Stimulated activated CD4-positive, alpha-beta T cell treated with anti-CD3 and anti-CD28 coated beads, TNF-alpha, amount 100 ng/mL, for 4 hours (primary cell): ENCODE measurements around the gene ANKRD1.
"Not testable (repeated sequence)": the region's sequence is repeated elsewhere in the genome, so short reads cannot be mapped to it uniquely, and the experiment has no call there.

Experiments
- DNase-seq, 3 experiments: peaks; one replicate each; pipeline ENCODE4 v3.0.0-alpha.2; 2020; ENCODE audit warnings: low read depth in 3 of 3

Gene ANKRD1

DNA sequence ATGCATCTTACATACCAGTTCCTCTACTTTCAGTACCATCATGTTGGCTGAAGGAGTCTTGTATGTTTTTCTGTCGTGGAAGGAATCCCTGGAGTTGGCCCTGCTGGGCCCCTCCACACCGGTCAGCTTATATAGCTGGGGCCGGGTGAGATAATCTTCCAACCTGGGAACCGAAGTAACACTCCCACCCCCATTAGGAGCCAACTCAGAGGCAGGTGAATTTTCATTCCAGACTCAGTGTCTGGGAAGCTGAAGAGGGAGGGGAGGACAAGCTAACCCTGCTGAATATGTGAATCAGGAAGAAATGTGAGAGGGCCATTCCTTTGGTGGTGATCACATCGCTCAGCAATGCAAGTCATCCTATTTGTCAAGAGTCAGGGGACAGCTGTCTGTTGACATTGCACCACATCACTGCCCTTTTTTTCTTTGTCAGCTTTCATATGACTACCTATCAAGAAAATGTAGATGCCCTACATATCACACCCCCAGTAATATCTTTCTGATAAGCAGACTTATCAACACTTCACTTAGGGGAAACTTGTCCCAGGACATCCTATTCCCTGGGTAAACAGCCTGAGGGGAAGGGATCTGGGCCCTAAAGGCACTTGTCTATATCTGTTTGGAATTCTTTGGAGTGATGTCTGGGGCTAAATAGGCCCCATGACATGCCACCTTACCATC lies at the start of gene ANKRD1:
TSS of gene ANKRD1 (minus strand) at position 102 of the 681 bp plus-strand sequence. CDS start at position 42, 60 bp downstream.
- no peak for DNase-seq

DNA sequence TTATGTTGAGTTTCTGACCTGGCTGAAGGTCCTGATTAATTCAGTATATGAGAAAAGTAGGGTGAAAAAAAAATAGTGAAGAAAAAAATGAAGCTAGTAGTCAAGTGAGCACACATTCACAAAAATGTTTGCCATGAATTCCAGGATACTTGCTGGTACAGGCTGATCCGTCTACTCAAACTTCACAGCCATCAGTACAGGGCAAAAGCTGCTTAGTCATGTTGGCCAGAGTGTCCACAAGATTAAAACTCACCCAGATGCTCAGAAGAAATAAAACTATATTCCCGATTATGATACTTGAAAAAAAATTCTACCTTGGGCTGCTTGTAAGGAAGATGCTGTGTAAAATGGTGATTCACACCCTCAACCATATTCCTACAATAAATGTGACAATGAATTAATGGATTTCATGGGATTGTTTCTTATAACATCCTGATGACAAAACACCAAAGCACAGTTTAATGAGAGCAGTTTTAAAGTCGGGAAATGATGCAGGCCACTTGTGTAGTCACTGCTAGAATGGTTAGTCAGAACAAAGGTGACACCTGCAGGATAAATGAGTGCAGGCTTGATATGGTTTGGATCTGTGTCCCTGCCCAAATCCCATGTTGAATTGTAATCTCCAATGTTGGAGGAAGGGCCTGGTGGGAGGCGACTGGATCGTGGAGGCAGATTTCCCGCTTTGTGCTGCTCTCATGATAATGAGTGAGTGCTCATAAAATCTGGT lies 49.2 kb upstream of the ANKRD1 start:
- DNase-seq = no peak

DNA sequence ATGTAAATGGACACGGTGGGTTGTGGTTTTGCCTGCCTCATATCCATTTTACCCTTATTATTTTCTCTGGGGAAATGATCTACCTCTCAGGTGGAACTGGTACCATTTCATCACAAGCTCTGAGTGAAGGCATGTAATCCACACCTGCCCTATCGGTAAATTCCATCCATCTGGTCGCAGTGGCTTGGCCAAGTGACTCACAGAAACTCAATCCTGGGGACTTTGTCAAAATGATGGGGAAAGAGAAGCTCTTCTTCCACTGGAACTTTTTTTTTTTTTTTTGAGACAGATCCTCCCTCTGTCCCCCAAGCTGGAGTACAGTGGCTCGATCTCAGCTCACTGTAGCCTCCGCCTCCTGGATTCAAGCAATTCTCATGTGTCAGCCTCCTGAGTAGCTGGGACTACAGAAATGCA lies 48.2 kb upstream of the ANKRD1 start:
- no peak for DNase-seq

DNA sequence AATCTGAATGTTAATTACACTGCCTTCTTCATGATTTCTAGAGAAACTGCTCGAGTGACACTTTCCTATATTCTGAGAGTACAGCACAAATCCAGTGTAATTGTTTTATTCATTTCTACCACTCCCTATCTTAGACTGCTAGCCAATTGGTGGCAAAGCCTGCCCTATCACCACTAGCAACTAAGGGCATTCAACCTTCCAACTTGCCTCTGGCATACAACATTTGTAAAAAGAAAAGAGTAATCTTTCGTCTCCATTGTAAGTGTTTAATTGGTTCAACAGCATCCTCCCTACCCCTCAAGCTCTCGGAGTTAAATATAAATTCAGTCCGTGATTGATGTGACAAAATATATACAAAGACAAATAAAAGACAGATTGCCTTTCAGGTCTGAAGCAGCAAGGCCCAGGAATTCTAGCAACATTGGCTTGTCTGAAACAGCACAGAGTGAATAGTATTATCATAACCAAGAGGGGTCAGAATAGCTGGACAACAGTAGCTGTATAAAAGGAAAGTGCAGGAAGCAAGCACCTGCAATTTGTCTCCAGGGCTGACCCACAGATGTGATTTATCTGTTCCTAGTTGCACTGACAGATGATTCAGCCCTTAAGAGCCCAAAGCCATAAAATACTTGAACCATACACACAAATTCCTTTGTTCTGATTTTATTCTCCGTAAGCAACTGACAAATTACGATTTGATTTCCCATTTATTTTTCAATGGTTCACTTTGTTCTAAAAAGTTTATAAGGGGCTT lies 47.6 kb upstream of the ANKRD1 start:
- no peak for DNase-seq

DNA sequence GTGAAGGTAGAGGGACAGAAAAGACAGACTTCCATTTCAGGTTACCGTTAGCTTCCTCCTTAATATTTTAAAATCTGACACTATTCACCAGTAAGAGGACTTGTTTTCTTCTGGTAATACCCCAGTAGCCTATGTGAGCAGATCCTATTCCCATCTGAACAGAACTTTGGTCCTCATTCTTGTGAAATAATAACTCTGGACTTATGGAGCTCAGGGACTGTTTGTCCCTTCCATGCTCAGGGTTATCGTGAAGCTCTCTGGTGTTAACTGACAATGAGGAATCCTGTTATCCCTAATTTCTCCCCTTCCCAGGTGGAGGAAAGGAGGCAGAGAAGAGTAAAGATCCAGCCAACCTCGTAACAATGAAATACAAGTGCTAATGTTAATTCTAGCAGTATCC lies 47.0 kb upstream of the ANKRD1 start:
- DNase-seq = no peak

DNA sequence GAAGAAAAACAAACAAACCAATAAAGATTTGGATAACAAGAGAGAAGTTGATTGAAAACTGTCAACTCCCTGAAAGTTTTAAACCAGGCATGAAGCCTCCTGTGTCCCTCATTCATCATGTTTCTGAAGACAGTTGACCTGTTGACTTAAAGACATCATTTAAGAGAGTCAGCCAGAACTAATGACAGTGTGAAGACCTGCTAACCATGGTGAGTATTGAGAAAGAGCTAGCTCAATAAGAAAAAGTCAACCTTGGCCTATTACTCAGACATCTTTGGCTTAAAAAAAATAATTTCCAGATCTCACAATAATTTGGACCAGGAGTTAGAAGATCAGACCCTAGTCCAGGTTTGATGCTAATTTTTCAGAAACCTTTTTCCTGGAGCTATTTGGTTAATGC lies 45.3 kb upstream of the ANKRD1 start:
- DNase-seq = no peak

DNA sequence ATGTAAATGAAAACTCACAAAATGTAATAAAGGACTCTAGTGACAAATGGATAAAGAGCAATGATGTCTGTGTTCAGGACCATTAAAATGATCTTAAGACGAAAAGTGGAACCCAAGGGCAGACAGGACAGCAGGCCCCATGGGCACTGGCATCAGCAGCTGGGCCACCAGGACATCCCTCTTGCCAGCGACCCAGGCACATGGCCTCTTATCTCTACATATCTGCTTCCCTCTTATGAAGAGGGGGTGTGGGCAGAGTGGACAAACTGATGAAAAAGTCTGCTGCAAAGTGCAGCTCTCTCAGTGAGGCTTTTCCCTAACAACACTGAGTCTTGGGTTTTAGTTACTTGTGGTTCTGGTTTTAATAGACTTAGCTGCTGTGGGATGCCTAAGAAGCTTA lies 44.8 kb upstream of the ANKRD1 start:
- DNase-seq = no peak

DNA sequence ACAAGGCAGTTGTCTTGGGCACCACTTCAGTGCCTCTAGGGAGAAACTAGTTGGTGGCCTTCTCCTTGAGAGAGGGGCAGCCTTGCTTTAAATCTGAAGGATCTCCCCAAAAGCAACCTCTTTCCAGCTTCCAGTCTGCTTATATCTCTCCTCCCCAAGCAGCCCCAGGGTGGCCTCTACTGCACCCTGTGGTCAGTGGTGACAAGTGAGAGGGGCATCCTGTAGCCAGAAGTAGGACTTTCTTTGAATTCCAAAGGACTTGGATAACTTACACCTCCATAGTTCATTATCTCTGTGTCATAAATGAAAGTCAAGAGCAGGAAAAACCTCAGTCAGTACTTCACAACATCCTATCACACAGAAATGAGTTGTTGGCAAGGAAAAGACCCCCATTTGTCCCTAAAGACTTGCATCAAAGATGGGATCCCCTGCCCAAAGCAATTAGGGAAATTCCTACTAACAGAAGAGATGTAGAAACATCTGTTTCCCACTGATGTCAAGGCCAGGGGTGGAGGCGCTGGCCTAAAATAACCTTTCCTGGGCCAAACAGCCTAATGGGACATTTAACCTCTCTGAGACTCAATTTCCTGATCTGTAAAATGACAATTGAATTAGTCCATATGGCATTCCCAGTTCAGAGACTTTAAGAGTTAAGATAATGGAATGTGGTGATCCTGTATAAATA lies 44.0 kb upstream of the ANKRD1 start:
- DNase-seq = no peak

DNA sequence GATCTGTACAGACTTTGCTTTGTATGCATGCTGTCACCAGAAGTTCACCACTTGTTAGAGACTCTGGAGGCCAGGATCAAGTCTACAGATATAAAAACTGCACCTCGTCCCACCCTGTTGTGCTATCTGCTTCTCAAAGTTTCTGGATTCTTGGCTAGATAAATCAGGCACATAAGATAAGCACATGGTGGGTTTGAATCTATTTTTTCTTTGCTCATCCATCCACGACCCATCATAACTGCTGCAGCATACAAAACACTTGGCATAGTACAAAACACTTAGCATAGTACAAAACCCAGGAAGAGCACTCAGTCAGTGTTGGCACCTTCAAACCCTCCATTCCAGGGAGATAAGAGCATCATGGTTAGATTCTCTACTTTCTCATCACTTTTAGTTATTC lies 42.4 kb upstream of the ANKRD1 start:
- DNase-seq = no peak

DNA sequence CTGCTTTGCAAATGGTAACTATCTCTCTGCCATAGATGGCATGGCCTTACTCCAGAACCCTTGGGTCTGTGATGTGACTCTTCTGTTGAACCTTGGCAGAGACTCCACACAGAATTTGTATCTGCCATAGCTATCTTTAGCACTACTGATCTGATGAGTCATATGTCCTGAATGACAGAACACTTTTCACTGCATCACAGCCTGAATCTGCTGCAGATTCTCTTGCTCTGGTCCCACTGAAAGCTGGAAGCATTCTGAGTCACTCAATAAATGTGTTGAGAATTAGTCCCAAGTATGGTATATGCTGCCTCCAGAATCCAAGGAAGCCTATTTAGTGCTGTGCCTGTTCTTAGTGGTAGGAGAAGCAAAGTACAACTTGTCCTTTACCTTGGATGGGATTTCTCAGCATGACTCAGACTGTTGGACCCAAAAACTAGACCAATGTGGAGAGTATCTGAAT lies 39.5 kb upstream of the ANKRD1 start:
- no peak for DNase-seq

DNA sequence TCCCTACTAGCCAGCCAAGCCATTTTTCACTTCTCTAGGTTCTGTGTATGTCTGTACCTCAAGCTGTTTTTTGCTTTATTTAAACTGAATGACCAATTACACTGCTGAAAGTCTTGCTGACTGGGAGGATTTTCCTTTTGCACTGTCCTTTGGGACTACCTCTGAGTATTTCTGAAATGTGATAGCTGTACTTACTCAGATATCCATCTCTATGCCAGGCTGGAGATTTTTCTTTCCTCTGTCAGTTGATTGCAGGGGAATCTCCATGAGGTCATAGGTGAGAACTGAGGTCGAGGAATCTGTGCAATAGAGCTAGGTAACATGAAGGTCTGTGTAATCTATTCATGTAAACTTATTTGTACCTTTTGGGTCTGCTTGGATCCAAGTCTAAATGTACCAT lies 38.9 kb upstream of the ANKRD1 start:
- no peak for DNase-seq

DNA sequence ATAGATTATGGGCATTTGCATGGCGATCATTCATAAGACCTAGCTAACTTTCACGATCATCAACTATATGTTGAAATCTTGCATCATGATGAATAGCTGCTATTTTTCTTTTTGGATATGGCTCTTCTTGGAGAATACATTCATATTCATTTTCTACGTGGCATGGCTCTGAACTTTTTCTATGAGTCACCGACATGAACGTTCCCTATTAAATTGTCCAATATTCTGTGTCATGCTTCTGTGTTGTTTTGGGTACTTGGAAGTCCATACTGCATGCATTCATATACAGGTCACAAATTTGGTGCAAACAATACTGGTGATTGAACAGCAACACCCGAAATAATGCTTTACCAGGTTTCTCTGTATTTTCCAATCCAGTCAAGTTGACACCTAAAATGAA lies 37.9 kb upstream of the ANKRD1 start:
- no peak for DNase-seq

DNA sequence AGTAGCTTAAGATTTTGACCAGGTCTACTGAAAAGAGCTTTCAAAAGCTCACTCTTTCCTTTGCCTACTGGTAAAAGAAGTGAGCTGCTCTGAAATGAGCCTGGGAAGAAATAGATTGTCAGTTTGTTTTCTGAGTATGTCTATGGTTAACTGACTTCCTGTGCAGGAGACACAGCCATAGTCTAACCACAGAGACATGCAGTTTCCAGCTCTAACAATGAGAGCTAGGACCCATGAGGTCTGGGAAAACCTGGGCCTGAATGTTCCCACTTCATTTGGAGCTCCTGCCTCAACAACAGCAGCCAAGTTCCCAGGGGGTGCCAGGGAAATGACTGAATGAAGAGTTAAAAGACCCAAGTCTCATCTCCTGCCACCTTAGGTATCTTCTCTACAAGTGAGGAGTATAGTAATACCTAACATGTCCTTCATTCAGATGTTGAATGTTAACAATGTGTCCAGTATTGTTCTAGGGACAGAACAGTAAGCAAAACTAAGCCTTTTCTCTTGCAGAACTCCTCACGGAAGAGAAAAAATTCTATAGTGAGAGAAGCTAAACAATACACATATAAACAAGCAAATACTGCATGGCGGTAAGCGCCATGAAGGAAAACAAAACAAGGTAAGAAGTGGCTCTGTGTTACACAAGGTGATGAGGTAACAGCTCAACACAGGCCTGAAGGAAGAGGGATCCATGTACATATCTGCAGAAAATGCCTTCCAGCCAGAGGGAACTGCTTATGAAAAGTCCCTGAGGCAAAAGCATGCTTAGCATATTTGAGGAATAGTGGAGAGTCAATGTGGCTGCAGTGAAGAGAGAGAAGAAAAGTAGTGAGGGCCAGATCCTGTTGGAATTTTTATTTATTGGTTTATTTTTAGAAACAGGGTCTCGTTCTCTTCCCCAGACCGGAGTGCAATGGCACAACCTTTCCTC lies 26.4 kb upstream of the ANKRD1 start:
- no peak for DNase-seq

DNA sequence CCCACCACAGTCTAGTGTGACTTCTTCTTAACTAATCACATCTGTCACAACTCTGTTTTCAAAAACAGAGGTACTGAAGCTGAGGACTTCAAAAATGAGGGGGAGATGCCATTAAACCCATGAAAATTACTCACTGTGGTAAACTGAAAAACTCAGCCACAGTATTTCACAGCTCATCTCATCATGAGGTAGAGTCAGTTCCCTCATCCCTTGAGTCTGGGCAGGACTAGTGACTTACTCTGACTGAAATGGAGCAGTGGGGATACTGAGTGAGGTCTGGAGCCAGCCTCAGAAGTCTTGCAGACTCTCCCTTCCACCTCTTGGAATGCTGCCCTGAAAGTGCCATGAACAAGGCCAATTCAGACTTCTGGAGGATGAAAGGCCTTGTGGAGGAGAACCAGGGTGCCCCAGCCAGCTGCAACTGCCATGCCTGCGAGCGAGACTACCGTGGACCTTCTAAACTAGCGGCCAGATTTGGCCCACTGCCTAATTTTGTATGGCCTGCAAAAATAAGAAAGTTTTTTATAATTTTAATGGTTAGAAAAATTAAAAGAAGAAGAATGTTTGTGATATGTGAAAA lies 24.7 kb upstream of the ANKRD1 start:
- no peak for DNase-seq

DNA sequence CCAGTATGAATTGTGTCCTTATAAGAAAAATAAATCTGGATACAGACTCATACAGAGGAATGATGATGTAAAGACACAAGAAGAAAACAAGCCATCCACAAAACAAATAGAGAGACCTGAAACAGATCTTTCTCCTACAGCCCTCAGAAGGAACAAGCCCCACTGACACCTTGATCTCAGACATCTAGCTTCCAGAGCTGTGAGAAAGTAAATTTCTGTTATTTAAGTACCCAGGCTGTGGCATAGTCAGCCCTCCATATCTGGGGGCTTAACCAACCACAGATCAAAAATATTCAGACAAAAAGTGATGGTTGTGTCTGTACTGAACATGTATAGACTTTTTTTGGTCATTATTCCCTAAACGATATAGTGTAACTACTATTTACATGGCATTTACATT lies 23.9 kb upstream of the ANKRD1 start:
- no peak for DNase-seq

DNA sequence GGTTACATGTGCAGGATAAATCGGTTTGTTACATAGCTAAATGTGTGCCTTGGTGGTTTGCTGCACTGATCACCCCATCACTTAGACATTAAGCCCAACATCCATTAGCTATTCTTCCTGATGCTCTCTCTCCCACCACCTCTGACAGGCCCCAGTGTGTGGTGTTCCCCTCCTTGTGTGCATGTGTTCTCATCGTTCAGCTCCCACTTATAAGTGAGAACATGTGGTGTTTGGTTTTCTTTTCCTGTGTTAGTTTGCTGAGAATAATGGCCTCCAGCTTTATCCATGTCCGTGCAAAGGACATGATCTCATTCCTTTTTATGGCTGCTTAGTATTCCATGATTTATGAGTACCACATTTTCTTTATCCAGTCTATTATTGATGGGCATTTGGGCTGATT lies 22.1 kb upstream of the ANKRD1 start:
- not testable (repeated sequence) for DNase-seq

DNA sequence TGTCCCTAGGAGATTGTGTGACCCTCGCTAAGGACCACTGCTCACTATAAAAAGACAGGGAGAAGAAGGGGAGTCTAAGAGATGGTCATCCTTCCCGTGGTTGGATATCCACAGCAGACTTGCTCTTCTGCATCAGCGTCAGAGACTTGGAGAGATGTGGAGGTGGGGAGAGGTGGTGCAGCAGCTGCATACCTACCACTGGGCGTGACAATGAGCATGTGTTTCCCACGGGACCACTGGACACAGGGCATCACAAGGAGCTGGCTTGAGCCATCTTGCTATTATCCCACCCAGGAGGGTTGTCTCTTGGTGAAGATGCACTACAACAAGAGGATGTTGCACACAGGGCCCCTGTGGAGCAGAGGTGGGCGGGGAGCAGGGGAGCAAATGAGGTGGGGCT lies 18.8 kb upstream of the ANKRD1 start:
- DNase-seq = no peak

DNA sequence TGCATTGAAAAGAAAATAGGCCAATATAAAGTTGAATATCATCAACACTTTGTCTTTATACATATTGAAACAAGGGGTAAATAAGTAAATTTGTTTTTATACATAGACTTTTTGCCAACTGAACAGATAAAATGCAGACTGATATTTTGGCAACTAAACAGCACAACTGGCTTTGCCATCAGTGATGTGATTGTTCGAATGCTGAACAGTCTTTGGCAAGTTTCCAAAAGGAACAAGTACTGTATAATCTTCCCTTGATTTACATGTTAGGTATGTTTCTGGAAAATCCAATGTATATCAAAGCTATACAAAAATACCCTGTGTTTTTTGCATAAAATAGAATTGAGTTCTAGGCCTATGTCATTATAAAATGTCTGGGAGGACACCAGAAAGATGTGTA lies 18.2 kb upstream of the ANKRD1 start:
- no peak for DNase-seq

DNA sequence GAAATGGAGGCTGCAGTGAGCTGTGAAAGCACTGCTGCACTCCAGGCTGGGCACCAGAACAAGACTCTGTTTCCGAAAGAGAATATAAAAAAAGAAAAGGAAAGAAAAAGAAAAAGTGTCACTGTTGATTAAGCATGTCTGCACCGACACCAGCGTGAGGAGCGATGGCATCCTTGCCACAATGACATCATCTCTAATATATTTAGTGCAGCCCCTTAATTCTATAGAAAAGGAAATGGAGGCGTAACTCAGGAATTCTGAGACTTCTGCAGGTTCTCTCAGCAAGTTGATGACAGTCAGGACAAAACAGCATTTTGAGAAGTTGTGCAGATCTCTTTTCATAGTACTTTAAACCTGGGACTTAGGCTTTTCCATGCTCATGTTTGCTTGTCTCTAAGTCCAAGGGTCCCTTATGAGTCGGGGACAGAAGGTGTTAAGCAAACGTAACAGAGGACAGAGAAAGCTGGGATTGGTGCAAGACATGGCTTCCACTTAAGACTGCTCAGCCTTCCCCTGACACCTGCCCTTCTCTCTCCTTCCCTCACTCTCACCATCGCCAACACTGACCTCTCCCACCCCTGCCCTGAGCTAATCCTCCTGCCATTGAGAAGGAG lies 16.9 kb upstream of the ANKRD1 start:
- DNase-seq = no peak

DNA sequence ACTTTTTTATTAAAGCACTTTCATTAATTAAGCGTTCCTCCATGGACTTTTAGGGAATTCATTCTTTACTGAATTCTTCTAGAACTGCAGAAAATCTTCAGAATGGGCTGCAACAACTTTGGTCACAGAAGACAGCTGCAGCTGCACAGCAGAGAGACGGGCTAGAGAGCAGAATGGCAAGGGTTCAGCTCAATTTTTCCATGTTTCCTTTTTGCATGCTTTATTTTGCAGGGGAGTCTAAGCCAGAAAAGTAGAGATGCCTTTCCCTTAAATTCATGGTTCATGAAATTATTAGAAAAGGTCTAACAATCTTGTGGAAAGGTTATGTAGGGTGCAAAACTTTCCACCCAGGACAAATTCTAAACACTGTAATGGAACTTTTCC lies 15.4 kb upstream of the ANKRD1 start:
- DNase-seq = no peak
